EL (cell line): ENCODE data around the gene FNDC3A.

ENCODE experiments used
- DNase-seq: peaks from one replicate; pipeline ENCODE4 v3.0.0-alpha.2; 2016

Gene FNDC3A

GRCh38 chr13:48975856-48976575 is at the start of gene FNDC3A:
Gene FNDC3A, plus strand, starts transcription at chr13:48975912. Its CDS starts 30,279 bp downstream, at chr13:49006191.
- DNase-seq: peak; percentile 88

- no peak for DNase-seq
Observed at GRCh38 chr13:48928757-48929430, 46.8 kb upstream of the FNDC3A start.

DNA sequence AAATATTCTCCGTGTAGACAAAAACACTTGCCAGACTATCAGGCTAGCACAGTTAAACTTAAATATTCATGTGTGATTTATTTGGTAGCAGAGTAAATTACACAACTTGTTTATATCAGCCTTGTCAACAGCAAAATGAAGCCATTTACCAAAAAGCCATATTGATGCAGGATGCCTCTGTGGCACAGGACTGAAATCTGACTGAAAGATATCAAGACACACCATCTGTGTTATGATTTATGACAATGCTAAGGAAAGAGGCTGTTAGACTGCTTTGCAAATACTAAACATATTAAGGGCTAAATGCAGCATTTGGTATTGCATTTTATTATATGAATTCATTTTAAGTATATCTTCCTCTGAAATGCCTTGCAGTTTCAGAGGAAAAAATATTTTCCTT is 44.8 kb upstream of the FNDC3A start:
- DNase-seq: no peak

DNA sequence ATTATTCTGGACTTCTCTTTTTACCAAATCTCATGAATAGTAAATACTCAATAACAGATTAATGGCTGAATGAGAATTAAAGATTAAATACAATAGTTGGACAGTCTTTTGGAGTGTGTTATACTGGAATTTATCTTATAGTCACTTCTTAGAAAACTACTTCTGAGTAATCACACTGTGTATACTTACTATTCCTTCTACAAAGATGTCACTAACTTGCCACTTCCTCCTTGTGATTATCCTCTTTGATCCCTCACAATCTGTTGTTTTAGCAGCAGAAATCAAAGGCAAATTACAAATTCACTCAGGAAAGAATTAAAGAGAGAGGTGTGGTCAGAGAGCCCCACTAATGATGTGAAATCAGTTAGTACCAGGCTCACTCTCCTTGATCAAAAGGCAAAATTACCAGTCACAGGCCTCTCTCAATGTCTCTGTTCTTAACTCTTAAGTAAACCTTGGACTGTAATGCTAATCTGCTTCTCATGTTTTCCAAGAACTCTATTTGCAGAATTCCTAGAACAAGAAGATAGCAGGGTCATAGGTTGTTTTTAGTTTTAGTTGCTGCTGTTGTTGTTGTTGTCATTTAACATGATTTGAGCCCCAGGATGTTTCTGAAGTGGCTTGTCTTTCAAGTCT is 37.3 kb upstream of the FNDC3A start:
- no peak for DNase-seq

GRCh38 chr13:48939728-48940127 is 36.0 kb upstream of the FNDC3A start:
- no peak for DNase-seq

- peak; percentile 59 for DNase-seq
Observed at GRCh38 chr13:48942131-48942530, 33.6 kb upstream of the FNDC3A start.

GRCh38 chr13:48944221-48944620 is 31.5 kb upstream of the FNDC3A start:
- no peak for DNase-seq

- DNase-seq: no peak
Observed at GRCh38 chr13:48945626-48946025, 30.1 kb upstream of the FNDC3A start.

DNA sequence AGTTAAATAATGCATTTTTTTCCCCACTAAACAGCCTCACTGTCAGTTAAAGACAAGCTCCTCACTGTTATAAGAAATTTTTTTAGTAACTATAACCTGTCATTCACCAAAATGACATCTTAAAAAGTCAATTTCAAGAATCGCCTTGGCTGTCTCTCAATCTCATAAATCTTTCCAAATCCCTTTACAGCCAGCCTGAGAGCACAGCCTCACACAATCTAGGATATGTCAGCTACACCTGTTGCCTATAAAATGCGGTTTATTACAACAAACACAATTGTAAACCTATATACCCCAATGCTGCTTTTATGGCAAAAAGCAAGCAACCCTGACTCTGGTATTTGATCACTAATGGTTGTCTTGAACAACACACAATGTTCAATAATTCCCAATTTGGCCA is 29.5 kb upstream of the FNDC3A start:
- no peak for DNase-seq

DNA sequence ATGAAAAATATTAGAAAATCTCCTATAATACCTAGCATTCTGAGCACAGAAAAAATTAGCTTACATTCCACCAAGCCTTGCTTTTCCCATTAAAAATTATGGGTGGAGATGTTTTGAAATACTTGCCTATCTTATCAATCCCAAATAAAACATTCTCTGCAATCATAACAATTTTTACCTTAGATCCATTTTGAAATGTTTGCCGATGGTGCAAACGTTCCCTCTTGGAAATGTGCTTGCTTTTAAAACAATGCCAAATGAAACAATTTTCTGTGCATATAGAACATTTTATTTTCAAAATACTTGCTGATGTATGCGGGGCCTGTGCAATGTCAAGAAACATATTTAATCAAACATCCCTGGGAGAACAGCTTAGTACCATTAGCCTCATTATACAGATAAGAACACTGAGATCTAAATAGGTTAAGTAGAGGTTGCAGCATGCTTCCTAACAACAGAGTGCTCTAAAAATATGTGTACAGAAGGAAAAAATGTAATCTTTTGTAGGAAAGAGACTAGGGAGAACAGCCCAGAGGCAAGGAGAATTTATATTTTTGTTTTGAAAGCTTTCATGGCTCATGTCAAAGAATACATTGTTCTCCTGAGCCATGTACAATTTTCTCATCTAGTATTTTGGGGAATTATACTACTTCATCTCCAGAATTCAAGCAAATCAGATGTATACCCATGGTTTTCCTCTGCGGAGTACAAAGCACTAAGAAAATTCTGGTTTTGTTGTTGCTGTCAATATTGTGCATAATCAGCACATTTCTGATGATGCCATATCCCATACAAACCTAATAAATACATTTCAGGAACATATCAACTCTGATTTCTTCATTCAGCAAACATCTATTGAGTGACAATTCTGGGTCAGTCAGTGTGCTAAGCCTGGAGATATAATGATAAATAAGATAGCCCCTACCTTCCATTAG is 25.9 kb upstream of the FNDC3A start:
- DNase-seq: no peak

GRCh38 chr13:48950501-48950875 is 25.2 kb upstream of the FNDC3A start:
- DNase-seq: no peak

GRCh38 chr13:48954081-48954480 is 21.6 kb upstream of the FNDC3A start:
- DNase-seq: peak; percentile 40

- DNase-seq: no peak
Observed at GRCh38 chr13:48955536-48955935, 20.2 kb upstream of the FNDC3A start.

GRCh38 chr13:48961379-48961778 is 14.3 kb upstream of the FNDC3A start:
- no peak for DNase-seq

GRCh38 chr13:48962281-48962680 is 13.4 kb upstream of the FNDC3A start:
- no peak for DNase-seq

DNA sequence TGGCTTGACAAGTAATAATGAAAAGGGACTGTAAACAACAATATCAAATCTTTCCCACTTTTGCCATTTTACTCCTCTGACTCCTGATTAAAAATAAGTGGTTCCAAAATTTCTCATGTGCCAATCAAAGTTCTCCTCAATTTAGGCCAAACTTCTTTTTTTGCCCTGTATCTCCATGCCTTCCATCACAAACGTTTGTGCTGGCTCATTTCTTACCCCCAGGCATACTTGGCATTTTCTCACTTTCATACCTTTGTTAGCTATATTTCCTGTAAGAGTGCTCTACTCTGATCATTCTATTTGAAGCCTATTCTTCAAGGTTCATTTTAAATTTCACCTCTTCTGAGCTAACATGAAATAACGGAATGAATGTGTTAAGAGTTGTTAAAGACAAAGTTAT is 10.0 kb upstream of the FNDC3A start:
- DNase-seq: no peak

- no peak for DNase-seq
Observed at GRCh38 chr13:48969685-48970084, 6.0 kb upstream of the FNDC3A start.

- DNase-seq: no peak
Observed at GRCh38 chr13:48973845-48974431, 1.8 kb upstream of the FNDC3A start.

DNA sequence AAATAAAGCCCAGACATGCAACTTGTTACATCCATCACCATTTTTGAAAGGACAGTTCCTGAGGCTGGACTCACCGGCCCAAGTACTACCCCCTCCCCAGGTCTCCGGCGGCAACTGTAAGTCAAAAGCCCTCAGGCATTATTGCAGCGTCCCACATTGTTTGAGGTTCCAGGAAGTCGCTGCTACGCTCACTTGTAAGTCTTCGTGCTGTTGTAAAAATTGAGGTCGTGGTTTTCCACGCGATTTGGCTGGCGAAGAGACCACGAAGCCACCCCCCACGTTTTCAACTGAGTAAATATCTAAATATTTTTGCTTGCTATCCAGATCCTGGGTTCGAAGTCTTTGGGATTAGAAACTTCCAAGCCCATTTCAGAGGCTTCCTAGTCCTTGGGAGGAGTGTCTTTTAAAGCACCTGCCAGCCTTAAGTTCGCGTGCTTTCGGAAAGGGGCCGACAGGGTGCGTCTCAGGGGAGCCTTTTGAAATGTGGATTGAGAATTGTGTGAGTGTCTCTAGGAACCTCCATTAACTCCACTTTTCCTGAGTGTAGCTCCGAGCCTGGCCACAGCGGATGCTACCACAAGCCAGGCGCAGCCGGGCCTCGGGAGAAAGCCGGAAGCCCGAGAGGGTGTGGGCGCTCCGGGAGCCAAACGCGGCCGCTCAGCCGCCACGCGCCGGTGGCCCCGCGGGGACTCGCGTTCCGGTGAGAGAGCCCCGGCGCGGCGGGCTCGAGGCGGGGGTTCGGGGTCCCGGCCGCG is 434 bp upstream of the FNDC3A start:
- peak; percentile 68 for DNase-seq

DNA sequence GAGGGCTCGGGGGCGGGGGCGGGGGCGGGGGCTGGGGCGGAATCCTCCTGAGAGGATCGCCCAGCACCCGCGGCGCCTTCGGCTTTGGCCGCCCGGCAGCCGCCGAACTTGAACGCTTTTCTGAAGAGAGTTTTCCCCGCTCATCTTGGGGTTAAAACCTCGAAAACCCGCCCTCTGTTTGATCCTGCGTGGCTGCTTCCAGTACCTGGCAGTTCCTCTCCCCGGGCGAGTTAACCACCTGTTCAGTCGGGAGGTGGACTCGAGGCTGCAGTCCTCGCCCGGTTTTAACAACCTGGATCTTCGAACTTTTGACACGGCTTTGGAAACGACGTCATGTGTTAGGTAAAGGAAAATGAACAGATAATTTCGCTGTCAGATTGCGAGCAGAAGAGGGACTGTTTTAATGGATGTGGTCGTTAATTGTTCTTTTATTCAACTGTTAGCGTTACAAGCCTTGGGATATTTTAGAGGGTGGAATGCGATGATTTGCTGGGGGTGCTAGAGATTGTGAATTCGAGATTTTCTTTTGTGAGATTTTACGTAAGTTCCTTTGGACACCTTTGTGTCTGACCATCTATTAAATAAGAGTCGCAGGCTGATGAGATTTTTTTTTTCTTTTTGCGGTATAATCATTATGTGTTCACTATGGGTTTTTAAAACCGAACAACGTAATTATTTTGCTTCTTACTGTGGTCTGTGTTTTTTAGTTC is 1.0 kb downstream of the FNDC3A start:
- no peak for DNase-seq

DNA sequence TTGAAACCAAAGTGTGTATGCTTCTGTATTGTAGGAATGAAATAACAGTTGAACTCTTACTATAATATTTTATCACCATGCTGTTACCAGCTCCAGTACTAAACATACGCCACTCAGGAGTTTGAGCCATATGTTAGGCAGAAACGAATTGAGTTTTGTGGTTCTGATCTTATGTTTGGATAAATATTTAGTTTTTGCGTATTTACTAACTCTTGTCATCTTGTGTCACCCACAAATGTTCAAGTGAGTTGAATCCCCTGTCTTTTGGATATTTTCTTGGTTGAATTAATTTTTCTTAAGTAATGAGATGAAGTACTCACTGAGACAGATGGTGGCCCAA is 1.5 kb downstream of the FNDC3A start:
- DNase-seq: peak; percentile 19
